NOMO-1 treated with dmso at 0.1 percent for 144 hours (cell line): ENCODE results near the gene TNFRSF1A.
A peak's percentile ranks its signal among the peaks of the same experiment; 100 is the strongest.

Experiments used
- DNase-seq: peaks from one replicate; lab custom pipeline; 2025; ENCODE audit not compliant: unreplicated experiment; lab: John Stamatoyannopoulos, UW

Gene TNFRSF1A

DNA sequence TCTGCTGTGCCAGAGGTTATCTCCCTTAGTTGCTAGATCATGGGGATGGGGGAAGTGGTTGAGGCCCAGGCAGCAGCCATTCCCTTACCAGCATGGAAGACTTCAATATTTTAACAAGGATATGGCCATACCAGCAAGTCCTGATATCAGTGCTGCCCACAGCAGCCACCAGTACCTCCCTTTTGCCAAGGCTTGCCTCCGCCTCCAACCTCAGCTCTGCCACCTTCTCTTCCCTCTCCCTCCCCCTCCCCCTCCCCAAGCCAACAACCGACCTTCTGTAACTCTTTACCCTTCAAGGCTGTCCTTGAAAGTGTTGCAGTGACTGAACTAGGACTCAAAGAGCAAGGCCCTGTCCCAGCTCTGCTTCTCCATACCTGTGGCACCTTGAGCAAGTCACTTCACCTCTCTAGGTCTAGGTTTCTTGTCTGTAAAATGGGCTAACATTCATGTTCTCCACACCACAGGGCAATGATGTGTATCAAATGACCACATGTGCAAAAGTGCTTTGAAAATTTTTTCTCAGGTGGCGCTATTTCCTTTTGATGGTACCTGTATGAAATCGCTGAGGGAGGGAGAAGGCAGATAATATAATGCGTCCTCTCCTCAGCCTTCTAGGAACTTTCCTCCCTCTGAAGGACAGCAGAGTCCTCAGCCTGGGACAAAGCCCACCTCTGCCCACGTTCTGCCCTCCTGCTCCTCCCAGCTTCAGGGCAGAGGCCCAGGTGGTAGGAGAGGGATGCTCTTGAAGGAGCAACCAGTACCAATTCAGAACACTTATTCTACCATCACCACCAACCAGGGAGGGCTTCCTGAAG is 16.7 kb downstream of the TNFRSF1A start:
- DNase-seq, result no peak

DNA sequence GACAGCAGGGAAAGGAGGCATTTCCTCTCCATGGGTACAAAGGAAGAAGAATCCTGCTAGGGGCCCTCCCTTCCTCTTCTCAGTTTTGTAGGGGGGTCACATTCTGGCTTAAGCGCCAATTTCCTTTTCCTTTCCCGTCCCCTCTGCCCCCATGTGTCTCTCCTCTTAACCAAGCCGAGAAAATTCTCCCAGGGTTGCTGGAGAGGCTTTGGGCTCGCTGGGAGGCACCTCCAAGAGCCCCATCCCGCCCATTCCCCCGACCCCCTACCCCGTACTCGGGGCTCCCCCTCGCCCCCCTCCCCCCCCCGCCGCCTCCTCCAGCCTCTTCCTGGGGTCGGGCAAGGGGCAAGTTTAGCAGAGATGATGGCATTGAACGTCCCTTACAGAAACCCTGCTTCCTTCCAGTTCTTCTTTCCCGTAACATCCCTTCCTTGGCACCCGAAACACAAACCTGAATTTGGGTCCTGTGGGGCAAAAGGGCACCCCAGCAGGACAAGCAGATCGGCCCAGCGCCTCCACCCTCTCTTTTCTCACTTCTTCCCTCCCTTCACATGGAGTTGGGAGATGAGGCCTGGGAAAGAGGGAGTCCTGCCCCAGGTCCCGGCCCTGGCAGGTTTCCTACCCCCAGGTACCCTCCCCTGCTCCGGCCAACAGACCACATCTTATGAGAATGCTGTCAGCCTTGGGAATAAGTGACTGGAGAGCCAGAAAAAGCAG is 17.7 kb downstream of the TNFRSF1A start:
- no peak for DNase-seq

DNA sequence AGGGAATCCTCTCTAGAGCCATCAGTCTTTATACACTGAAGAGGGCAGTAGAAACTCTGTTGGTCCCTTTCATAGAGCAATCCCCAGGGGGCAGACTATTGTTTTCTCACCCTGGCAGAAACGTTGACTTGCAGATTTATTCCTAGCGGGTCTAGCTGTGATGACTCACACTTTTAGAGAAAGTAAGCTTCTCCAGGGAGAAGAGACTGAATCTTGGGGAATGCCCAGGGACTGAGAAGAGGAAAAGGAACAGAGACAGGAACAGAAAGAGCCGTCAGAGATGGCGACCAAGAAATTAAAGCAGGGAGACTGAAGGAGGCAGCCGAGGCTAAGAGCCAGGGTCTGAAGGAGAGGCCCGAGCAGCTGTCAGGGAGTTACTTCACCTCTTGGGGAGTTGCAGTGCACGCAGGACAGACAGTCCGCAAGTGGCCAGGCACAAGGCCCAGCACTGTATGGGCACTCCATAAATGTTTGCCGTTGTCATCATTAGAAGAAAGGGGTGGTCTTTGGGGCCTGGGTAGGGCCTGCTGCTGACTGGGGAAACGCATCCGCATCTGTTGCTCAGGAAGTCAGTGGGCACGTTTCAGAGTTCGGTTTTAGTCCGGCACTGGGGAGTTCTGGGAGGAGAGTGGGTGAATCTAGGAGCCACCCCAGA is 18.4 kb downstream of the TNFRSF1A start:
- peak; percentile 67 for DNase-seq

DNA sequence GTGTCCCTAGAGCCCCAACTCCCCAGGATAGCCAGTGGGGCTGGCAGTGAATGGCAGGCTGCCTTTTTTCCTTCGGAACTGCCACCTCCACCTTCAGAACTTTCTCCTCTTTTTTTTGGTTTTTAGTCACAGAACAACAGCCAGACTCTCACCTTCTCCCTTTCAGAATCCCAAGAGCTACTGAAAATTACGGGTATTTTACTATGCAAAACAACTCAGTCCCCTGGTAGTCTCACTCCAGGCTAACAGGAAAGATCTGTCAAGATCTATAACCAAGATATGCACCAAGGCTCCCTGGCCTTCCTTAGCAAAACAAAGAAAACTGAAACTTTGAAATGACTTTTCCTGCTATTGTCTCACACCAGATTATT is 18.9 kb downstream of the TNFRSF1A start:
- DNase-seq, result no peak

DNA sequence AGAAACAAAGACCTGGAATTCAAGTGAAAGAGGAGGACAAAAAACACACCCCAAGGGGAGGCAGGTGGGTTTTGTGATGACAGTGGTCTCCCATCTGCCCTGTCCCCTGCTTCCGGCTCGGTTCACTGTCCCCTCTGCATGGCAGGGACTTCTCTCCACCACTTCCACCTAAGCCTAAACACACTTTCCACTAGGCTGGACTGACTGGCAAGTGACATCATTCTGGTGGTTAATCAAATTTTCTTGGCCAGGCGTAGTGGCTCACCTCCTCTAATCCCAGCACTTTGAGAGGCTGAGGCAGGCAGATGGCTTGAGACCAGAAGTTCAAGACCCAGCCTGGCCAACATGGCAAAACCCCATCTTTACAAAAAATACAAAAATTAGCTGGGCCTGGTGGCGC is 19.5 kb downstream of the TNFRSF1A start:
- DNase-seq, result no peak

DNA sequence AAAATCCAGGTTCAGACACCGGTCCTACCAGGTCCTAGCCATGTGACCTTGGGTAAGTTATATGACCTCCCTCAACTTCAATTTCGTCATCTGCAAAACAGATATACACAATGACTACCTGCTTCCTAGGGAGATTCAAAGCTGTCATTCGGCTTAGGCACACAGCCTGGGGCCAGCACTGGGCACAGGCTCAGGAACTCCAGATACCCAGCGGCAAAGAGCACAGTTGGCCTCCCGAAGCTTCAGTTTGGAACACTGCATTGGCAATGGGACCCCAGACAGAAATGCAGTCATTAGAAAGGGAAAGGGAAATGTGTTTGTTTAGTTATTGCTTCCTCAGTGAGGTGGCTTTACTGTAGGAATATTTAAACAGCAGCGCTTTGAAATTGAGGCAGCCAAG is 20.0 kb downstream of the TNFRSF1A start:
- DNase-seq, result no peak

DNA sequence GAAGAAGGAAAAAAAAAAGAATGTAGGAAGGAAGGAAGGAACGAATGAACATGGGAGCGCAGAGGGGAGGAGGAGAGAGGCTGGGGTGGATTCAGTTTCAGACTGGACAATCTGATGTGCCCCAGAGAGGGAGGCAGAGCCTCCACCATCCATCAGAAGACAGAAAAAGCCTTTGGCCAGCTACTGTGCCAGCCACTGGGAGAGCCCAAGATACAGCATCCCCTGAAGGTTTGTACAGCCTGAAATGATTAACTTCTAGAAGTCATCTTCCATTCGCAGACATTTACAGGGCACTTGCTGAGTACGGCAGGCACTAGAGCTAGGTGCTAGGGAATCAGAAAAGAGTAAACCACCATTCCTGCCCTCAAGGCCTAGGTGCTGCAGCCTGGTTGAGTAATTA is 22.4 kb downstream of the TNFRSF1A start:
- DNase-seq, result no peak

DNA sequence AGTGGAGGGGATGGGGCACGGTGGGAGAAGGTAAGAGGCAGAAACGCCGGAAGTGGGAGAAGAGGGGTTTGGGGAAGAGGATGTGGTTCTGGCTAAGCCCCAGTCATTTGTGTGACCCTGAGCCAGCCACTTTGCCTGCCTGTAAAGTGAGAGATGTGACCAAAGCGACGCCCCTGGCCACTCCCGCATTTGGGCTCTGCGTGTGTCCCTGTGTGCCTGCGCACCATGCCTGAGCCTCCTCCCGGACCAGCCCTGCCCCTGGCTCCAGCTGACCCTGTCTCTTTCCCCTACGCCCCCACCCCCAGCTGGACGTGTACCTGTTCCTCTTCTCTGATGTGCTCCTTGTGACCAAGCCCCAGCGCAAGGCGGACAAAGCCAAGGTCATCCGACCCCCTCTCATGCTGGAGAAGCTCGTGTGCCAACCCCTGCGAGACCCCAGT is 23.4 kb downstream of the TNFRSF1A start:
- DNase-seq, result no peak

DNA sequence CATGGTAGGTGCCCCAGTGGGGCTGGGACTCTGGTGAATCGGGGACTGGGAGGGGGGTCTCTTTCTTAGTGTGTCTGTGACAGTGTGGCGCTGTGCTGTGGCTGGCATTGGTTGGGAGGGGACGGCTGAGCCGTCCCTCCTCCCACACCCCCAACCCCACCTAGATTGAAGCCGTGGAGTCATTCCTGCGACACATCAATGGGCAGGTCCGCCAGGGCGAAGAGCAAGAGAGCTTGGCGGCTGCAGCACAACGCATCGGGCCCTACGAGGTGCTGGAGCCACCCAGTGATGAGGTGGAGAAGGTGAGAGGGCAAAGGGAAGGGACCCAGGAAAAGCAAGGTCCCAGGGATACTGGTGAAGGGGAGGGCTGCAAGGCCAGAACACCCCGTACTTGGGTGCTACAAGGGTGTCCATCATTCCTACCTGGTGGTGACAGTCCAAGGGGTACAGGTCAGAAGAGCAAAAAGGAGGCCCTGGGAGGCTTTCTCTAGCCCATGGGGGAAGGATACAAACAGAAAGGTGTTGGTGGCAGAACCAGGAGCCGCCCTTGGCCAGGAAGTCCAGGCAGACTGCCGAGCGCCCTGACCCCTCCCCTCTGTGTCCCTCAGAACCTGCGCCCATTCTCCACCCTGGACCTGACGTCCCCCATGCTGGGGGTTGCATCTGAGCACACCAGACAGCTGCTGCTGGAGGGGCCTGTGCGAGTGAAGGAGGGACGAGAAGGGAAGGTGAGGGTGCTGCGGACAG is 24.0 kb downstream of the TNFRSF1A start:
- DNase-seq, result no peak

DNA sequence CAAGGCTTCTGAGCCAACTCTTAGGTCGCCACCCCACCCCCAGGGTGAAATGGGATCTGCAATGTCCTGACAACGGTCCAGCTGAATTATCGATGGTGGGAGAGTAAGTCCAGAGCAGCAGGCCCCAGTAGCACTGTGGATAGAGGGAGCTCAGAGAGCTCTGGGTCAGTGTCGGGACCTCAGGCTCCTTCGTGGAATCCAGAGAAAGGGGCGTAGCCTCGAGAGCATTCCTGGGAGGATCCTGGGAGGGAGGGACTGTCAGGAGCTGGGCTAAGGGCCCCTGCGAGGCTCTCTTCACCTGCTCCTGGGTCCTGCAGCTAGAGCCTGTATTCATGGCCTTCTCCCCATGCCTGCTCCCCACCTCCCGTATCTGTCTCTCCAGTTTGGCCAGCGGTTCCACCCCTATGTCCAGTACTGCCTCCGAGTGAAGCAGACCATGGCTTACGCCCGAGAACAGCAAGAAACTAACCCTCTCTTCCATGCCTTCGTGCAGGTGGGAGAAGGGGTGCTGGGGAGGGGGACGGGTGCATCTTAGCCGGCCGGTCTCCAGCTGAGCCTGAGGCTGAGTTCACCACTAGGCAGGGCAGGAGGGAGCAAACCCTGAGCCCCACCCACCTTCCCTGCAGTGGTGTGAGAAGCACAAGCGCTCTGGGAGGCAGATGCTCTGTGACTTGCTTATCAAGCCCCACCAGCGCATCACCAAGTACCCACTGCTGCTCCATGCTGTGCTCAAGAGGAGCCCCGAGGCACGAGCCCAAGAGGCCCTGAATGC is 24.8 kb downstream of the TNFRSF1A start:
- DNase-seq, result no peak

DNA sequence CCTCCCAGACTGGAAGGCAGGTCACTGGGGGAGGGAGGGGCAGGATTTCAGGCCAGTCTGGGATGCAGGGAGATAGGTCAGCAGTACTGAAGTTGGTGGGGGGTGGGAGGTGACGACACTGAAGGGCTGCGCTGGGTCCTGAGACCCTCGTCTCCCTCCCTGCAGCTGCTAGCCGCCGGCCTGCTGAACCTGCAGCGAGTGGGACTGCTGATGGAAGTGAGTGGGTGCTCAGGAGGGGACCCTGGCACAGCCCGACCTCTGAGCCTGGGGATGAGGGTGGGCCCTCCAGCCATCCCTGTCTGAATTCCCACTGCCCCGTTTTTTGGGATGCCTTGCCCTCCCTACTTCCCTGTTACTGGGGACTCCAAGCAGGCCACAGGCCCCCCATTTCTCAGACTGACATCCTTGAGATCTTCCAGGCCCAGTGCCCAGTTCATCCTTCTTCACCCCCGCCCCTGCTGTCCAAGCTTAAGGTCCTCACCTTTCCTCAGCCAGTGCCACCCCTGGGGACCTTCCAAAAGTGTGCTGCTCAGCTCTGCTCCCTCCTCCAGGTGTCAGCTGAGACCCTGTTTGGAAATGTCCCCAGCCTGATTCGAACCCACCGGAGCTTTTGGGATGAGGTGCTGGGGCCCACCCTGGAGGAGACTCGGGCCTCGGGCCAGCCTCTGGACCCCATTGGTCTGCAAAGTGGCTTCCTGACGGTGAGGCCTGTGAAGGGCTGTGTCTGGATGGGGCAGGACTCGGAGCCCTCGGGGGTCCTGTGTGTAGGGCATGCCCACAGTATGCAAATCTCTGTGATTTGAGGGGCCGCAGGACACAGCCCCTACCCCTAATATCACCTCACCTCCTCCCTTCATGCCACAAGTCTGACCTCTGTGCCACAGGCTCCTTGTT is 25.9 kb downstream of the TNFRSF1A start:
- DNase-seq, result no peak

DNA sequence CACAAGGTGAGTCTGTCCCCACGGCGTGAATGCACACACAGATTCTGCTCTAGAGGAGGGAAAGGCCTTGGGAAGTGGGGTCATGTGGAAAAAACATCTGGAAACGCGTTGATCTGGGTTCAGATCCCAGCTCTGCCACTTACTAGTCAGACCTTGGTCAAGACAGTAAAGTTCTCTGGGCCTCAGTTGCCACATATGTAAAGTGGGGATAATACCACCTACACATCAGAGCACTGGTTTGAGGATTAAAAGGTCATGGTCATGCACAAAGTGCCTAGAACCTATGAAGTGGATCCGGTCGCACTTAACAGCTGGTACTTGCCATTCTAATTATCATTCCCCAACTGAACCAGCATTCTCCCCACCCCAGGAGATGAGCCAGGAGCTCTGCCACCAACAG is 26.7 kb downstream of the TNFRSF1A start:
- DNase-seq, result no peak

DNA sequence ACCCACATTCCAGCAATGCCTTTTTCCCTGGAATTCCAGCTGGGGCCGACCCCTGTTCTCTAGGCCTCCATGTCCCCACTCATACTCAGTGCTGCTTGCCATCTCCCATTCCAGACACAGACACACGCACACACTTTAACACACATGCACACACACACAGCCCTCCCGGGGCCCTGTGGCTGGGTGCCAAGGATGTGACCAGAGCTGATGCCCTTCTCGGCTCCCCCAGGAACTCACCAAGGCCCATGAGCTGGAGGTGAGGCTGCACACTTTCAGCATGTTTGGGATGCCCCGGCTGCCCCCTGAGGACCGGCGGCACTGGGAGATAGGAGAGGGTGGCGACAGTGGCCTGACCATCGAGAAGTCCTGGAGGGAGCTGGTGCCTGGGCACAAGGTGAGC is 27.1 kb downstream of the TNFRSF1A start:
- no peak for DNase-seq

DNA sequence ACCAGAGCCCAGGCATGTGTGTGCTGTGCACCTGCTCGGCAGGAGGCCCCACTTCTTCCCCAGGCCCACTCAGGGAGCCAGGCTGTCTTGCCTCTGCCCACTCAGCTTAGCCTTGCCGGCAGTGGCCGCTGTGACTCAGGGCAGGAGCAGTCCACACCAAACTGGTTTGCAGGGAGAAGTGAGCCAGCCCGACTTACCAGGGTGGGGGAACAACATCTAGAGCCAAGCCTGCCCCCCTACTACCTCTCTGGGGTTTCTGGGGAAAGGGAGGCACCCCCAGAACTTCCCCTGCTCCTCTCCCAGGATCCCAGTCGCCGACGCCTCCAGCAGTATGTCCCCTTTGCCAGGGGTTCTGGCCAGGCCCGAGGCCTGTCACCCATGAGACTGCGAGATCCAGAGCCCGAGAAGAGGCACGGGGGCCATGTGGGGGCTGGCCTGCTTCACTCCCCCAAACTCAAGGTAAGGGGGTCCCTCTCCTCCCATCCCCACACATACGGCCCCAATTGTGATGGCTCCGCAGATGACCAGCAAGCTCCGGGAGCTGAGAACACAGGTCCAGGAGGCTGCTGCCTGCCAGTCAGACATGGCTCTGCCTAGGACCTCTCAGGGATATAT is 28.4 kb downstream of the TNFRSF1A start:
- DNase-seq, result no peak

DNA sequence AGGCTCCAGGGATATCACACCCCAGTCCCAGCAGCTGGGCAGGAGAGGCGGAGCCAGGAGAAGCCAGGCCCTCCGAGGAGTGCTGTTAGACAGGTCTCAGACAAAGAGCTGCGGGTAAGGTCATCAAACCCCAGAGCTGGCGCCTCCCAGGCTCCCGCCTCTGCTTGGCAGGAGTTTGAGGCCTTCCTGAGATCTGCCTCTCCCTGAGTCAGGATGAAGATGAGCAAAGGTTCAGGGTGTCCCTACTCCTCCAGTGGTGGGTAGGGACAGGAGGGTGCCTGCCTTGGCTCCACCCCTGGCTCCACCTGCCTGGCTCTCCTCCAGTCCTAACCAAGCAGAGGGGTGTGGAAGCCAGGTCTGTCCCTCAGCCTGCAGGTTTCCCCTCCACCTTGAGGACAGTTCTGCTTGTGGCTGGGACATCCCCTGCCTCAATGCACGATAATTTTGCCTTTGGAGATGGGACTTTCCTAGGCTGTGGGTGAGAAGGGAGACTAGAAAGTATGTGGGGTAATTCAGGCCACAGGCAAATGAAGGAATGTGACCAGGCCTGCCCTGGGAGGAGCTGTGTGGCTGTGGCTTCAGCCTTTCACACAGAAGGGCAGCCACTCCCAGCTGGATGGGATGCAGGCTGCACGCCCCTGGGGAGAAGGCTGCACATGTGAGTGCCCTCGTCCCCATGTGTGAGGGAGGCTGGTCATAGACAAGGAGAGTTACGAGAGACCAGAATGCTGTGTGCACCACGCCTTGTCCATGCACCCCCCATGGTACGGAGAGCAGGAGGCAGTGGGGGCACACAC is 29.1 kb downstream of the TNFRSF1A start:
- DNase-seq, result no peak

DNA sequence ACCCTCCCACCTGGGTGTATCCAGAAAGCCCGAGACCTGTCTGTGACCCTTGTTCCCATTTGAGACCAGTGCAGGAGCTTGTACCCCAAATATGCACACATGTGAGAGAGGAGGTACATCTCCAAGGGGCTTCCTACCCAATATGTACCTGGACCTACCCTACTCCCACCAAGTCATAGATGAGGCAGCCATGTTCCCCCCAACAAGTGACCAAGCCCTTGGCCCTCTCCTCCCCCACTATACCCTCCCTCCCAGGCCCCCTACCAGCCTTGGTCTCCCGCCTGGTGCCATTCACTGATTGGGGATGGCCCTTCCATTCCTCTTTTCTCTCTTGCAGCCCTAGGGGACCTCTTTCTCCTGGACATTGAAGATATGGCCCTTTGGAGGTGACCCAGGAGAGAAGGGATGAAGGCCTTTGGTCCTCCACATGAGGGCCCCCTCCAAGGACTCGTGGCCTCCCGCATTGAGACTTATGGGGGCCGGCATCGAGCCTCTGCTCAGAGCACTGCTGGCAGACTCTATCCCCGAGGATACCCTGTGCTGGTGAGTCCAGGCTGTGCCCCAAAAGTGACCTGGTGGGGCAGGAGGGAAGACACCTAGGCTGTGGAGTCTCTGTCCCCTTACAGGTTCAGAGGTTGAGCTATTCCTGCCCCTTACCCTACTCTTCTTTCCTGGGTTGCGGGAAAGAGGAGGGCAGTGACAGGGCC is 29.9 kb downstream of the TNFRSF1A start:
- no peak for DNase-seq

DNA sequence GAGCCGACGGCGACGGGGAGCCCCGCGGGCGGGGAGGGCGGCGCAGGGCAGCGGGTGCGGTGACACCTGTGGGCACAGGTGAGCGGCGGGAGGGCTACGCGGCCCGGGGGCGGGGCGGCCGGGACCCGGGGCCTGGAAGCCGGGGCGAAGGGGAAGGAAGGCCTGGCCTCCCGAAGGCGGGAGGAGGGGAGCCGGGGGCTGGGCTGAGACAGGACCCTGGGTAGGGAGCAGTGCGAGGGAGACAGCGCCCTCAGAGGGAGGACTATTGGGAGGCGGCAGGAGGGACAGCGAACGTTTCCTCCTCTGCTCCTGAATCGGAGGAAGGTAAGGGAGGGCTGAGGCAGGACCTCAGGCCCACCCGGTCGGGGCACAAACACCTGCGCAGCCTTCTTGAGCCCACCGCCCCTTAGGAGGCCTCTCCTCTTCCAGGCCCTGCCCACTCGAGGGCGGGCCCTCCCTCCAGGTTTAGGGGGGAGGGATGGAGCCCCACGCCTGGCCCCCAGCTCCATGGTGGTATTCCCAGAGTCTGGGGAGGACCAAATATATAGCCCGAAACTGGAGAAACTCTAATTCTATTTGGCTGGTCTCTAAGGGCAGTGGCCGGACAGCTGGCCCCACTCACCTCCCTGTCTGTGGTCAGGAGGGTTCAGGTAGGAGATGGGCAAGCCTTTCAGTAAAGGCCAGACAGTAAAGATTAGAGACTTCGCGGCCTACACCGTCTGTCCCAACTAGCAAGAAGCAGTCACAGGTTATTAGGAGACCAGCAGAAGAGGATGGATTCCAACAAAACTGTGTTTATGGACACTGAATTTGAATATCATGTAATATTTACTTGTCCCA is 30.9 kb downstream of the TNFRSF1A start:
- DNase-seq, result no peak
